Astrocyte (in vitro differentiated cells and primary cell): Measurements from ENCODE around the gene MBOAT2.

Source experiments
- CTCF ChIP-seq: IDR thresholded peaks from 2 replicates; pipeline ENCODE4 v1.5.1; 2011; ENCODE audit warnings: low read depth, mild to moderate bottlenecking, inconsistent platforms, low read length, moderate library complexity; ENCODE audit not compliant: insufficient read depth
- EZH2 ChIP-seq: IDR thresholded peaks from 2 replicates; pipeline ENCODE4 v1.6.1; 2012; ENCODE audit warnings: mild to moderate bottlenecking, low read length, inconsistent platforms; ENCODE audit not compliant: insufficient read depth

GRCh38 chr2:8926356-8926755 is 77.1 kb downstream of the MBOAT2 start:
- TF ChIP-seq CTCF = no peak
- no peak for TF ChIP-seq EZH2
